ENCODE measurements around the gene SUPT6H. TPM values are rescaled to one million over a fixed set of nuclear protein-coding genes. Genes with fewer than 3 reads are reported as not detected.

SUPT6H gene
- polyA plus RNA-seq, 2 of the 4 experiments (the other 2 are of a cell fraction) = 51.4 to 63.8 TPM

GRCh38 chr17:28685366-28685765 is 23.4 kb downstream of the SUPT6H start:
- POLR2A ChIA-PET = no interaction called here
- H3K4me1 ChIP-seq = no peaks in the 10 kb centered on the region
- no peak for TF ChIP-seq JUNB (IDR thresholded peaks at IDR 0.05)
- no peak for TF ChIP-seq ZFP36 (IDR thresholded peaks at IDR 0.05; ENCODE audit: borderline replicate concordance, partially characterized antibody)
- TF ChIP-seq EP300 (IDR thresholded peaks at IDR 0.05) = no peak
- TF ChIP-seq HOXA7 (CRISPR knock-in tag; IDR thresholded peaks at IDR 0.05) = no peak
- TF ChIP-seq CBX8 (IDR thresholded peaks at IDR 0.05) = no peak
- TF ChIP-seq POLR2AphosphoS2 (conservative IDR thresholded peaks at IDR 0.05; ENCODE audit: low read length) = no peak
- TF ChIP-seq HDAC2 (IDR thresholded peaks at IDR 0.05) = no peak
- TF ChIP-seq TFCP2L1 (CRISPR knock-in tag; IDR thresholded peaks at IDR 0.05) = no peak
- TF ChIP-seq REST (IDR thresholded peaks at IDR 0.05) = no peak
- no peak for TF ChIP-seq NPAS2 (CRISPR knock-in tag; IDR thresholded peaks at IDR 0.05; ENCODE audit: borderline replicate concordance)
- no peak for TF ChIP-seq RNF2 (IDR thresholded peaks at IDR 0.05; ENCODE audit: borderline replicate concordance, low read depth)
- TF ChIP-seq E2F6 (IDR thresholded peaks at IDR 0.05; ENCODE audit: borderline replicate concordance, low read depth) = no peak
- no peak for TF ChIP-seq CBX2 (IDR thresholded peaks at IDR 0.05; ENCODE audit: borderline replicate concordance, low read depth)
- TF ChIP-seq RARB (CRISPR knock-in tag; IDR thresholded peaks at IDR 0.05) = no peak
- TF ChIP-seq BHLHE40 (IDR thresholded peaks at IDR 0.05; ENCODE audit: low read depth, low read length) = no peak
- TF ChIP-seq ZNF302 (CRISPR knock-in tag; IDR thresholded peaks at IDR 0.05) = no peak
- no peaks in the 10 kb centered on the region for H3K9me3 ChIP-seq
- no peak for ATAC-seq
- no peak for FAIRE-seq
- no peak overlapping the region for H3K4me3 ChIP-seq
- H3K27ac ChIP-seq = no peak overlapping the region
- CTCF ChIA-PET = interaction anchor here (1.1 to 31.4 kb wide), 7 partner anchors 9 to 268 kb away, joined by 3 to 335 read pairs (median 17); partner anchors contain the start of genes BLTP2, NEK8, PROCA1 and TLCD1
- H3K4me2 ChIP-seq = no peak overlapping the region
- 88% methylated on average over 5 of the region's 5 CpGs for WGBS (ENCODE audit: missing lambda C conversion rate)
- DNase-seq (ENCODE audit: low read depth in 1 of 2, low spot score in 1 of 2) = no peak

GRCh38 chr17:28686296-28686695 is 24.3 kb downstream of the SUPT6H start:
- WGBS (ENCODE audit: missing lambda C conversion rate) = 87% methylated on average over 4 of the region's 4 CpGs

More at GRCh38 chr17:28686296-28686695, 24.3 kb downstream of the SUPT6H start:
- H3K9me3 ChIP-seq = no peaks in the 10 kb centered on the region
- TF ChIP-seq TFCP2L1 (CRISPR knock-in tag; IDR thresholded peaks at IDR 0.05) (no peak), JUNB (IDR thresholded peaks at IDR 0.05) (no peak), CBX2 (IDR thresholded peaks at IDR 0.05; ENCODE audit: borderline replicate concordance, low read depth) (no peak), NPAS2 (CRISPR knock-in tag; IDR thresholded peaks at IDR 0.05; ENCODE audit: borderline replicate concordance) (no peak), MYC (IDR thresholded peaks at IDR 0.05; ENCODE audit: borderline replicate concordance, low read length) (no peak), RARB (CRISPR knock-in tag; IDR thresholded peaks at IDR 0.05) (no peak), HOXB5 (CRISPR knock-in tag; IDR thresholded peaks at IDR 0.05) (no peak), FOSB (CRISPR knock-in tag; IDR thresholded peaks at IDR 0.05) (no peak), KDM1A (IDR thresholded peaks at IDR 0.05; ENCODE audit: low read depth) (no peak), HMGXB4 (CRISPR knock-in tag; IDR thresholded peaks at IDR 0.05; ENCODE audit: borderline replicate concordance) (no peak), CEBPB (IDR thresholded peaks at IDR 0.05) (no peak), FOSL2 (IDR thresholded peaks at IDR 0.05) (no peak), FOSL2 (CRISPR knock-in tag; IDR thresholded peaks at IDR 0.05) (no peak), ZNF302 (CRISPR knock-in tag; IDR thresholded peaks at IDR 0.05) (no peak), CBX8 (IDR thresholded peaks at IDR 0.05) (no peak), E2F6 (IDR thresholded peaks at IDR 0.05; ENCODE audit: borderline replicate concordance, low read depth) (no peak), PBX3 (IDR thresholded peaks at IDR 0.05) (no peak)
- H3K4me2 ChIP-seq = no peak overlapping the region
- ChIA-PET POLR2A (no interaction called here), CTCF (interaction anchor here (0.6 to 31.4 kb wide), 6 partner anchors 10 to 267 kb away, joined by 3 to 335 read pairs (median 20); partner anchors contain the start of genes BLTP2, NEK8, PROCA1 and TLCD1)
- DNase-seq (ENCODE audit: low read depth in 1 of 2, low spot score in 1 of 2) (no peak), FAIRE-seq (no peak), ATAC-seq (no peak)
- H3K4me3 ChIP-seq = no peak overlapping the region
- no peak overlapping the region for H3K27ac ChIP-seq
- no peaks in the 10 kb centered on the region for H3K4me1 ChIP-seq

Data from A549 (cell line).